WTC11 (cell line): ENCODE data around the gene CCBE1. TPM values are rescaled to one million over a fixed set of nuclear protein-coding genes. Genes with fewer than 3 reads are reported as not detected.

Experiments
- ATAC-seq: fragments of 200-7000 bp; cut with Tn5 transposase; 2 replicates; pipeline ENCODE4 v1.10.0; 2021; ENCODE audit warnings: mild to moderate bottlenecking, moderate library complexity
- CTCF ChIA-PET: fragments of 300-600 bp; sonication (Branson Sonifier 250); formaldehyde crosslinking; loops from one replicate; lab custom pipeline; 2021; ENCODE audit warnings: antibody characterized with exemption; lab: Charles Lee
- POLR2A ChIA-PET: fragments of 350-600 bp; sonication (Branson Sonifier 250); formaldehyde crosslinking; loops from one replicate; lab custom pipeline; 2021; ENCODE audit warnings: antibody characterized with exemption; lab: Charles Lee
- DNase-seq: peaks from one replicate; pipeline ENCODE4 v3.0.0; 2021; ENCODE audit warnings: low spot score
- H3K27ac Mint-ChIP-seq: 2 replicates; pipeline ENCODE4 v1.8.0; 2021; ENCODE audit warnings: mixed read lengths
- H3K27me3 Mint-ChIP-seq: 2 replicates; pipeline ENCODE4 v1.8.0; 2021; ENCODE audit warnings: low read depth, mild to moderate bottlenecking, moderate library complexity, mixed read lengths
- H3K36me3 Mint-ChIP-seq: 2 replicates; pipeline ENCODE4 v1.8.0; 2021; ENCODE audit warnings: mixed read lengths
- H3K4me1 Mint-ChIP-seq: 2 replicates; pipeline ENCODE4 v1.8.0; 2022; ENCODE audit warnings: mixed read lengths
- H3K4me3 Mint-ChIP-seq: 2 replicates; pipeline ENCODE4 v1.8.0; 2021; ENCODE audit warnings: mild to moderate bottlenecking, moderate library complexity, mixed read lengths
- H3K9me3 Mint-ChIP-seq: 2 replicates; pipeline ENCODE4 v1.8.0; 2021; ENCODE audit warnings: mixed read lengths
- ARID4B ChIP-seq: sonication (generic); formaldehyde crosslinking; IDR thresholded peaks from 2 replicates; pipeline ENCODE4 v1.8.0; 2023; ENCODE audit warnings: missing genetic modification reagents, mild to moderate bottlenecking, borderline replicate concordance
- CBFB ChIP-seq: sonication (generic); formaldehyde crosslinking; IDR thresholded peaks from 2 replicates; pipeline ENCODE4 v1.8.1; 2022; ENCODE audit warnings: mild to moderate bottlenecking, low read depth, missing genetic modification reagents
- FOXJ3 ChIP-seq: sonication (generic); formaldehyde crosslinking; IDR thresholded peaks from 2 replicates; pipeline ENCODE4 v1.9.0; 2021; ENCODE audit warnings: missing genetic modification reagents, mild to moderate bottlenecking, borderline replicate concordance
- FOXP4 ChIP-seq: sonication (generic); formaldehyde crosslinking; IDR thresholded peaks from 2 replicates; pipeline ENCODE4 v1.8.0; 2022; ENCODE audit warnings: mild to moderate bottlenecking, missing genetic modification reagents
- GABPB1 ChIP-seq: sonication (generic); formaldehyde crosslinking; IDR thresholded peaks from 2 replicates; pipeline ENCODE4 v1.8.1; 2023; ENCODE audit warnings: mild to moderate bottlenecking, missing genetic modification reagents
- GRHL2 ChIP-seq: fragments of 250-450 bp; sonication (Bioruptor Pico); IDR thresholded peaks from 2 replicates; pipeline ENCODE4 v1.8.0; 2022; ENCODE audit warnings: mild to moderate bottlenecking, moderate library complexity; ENCODE audit not compliant: insufficient replicate concordance, severe bottlenecking
- GTF2I ChIP-seq: fragments of 250-450 bp; sonication (Bioruptor Pico); conservative IDR thresholded peaks from 2 replicates; pipeline ENCODE4 v1.4.0; 2021; ENCODE audit warnings: mild to moderate bottlenecking
- NFATC4 ChIP-seq: fragments of 250-450 bp; sonication (Bioruptor Pico); IDR thresholded peaks from 2 replicates; pipeline ENCODE4 v1.9.0; 2021; ENCODE audit warnings: mild to moderate bottlenecking
- NR2C2 ChIP-seq: sonication (generic); formaldehyde crosslinking; IDR thresholded peaks from 2 replicates; pipeline ENCODE4 v1.8.0; 2022; ENCODE audit warnings: mild to moderate bottlenecking, missing genetic modification reagents
- PREB ChIP-seq: sonication (generic); formaldehyde crosslinking; IDR thresholded peaks from 2 replicates; pipeline ENCODE4 v1.8.1; 2022; ENCODE audit warnings: mild to moderate bottlenecking, missing genetic modification reagents, moderate library complexity, borderline replicate concordance
- SP1 ChIP-seq: sonication (generic); formaldehyde crosslinking; conservative IDR thresholded peaks from 2 replicates; pipeline ENCODE4 v1.8.1; 2022; ENCODE audit warnings: missing genetic modification reagents
- TP53 ChIP-seq: sonication (generic); formaldehyde crosslinking; IDR thresholded peaks from 2 replicates; pipeline ENCODE4 v1.8.1; 2023; ENCODE audit warnings: mild to moderate bottlenecking, missing genetic modification reagents
- USF2 ChIP-seq: sonication (generic); formaldehyde crosslinking; IDR thresholded peaks from 2 replicates; pipeline ENCODE4 v1.8.1; 2023; ENCODE audit warnings: mild to moderate bottlenecking, missing genetic modification reagents, moderate library complexity
- ZBTB43 ChIP-seq: sonication (generic); formaldehyde crosslinking; IDR thresholded peaks from 2 replicates; pipeline ENCODE4 v1.8.1; 2023; ENCODE audit warnings: mild to moderate bottlenecking, missing genetic modification reagents
- ZNF263 ChIP-seq: sonication (generic); formaldehyde crosslinking; IDR thresholded peaks from 2 replicates; pipeline ENCODE4 v1.8.1; 2022; ENCODE audit warnings: low read depth, mild to moderate bottlenecking, moderate library complexity, missing genetic modification reagents
- ZNF317 ChIP-seq: sonication (generic); formaldehyde crosslinking; IDR thresholded peaks from 2 replicates; pipeline ENCODE4 v1.8.1; 2023; ENCODE audit warnings: low read depth, mild to moderate bottlenecking, moderate library complexity, missing genetic modification reagents, borderline replicate concordance
- ZNF423 ChIP-seq: fragments of 250-450 bp; sonication (Bioruptor Pico); IDR thresholded peaks from 2 replicates; pipeline ENCODE4 v2.1.2; 2022; ENCODE audit warnings: mild to moderate bottlenecking, moderate library complexity
- ZNF425 ChIP-seq: fragments of 250-450 bp; sonication (Bioruptor Pico); conservative IDR thresholded peaks from 2 replicates; pipeline ENCODE4 v1.9.0; 2021; ENCODE audit warnings: mild to moderate bottlenecking
- total RNA-seq: library from RNA; stranded (reverse); gene quantifications from 3 replicates; pipeline ENCODE4 v1.2.3, GENCODE V29; 2021

The CCBE1 gene
- total RNA-seq, 1 experiment from 2014 or later: 9.7 TPM

- Mint-ChIP-seq H3K4me1 (no peaks in the 10 kb centered on the region; the same call in 1 of the 2 replicates), H3K4me3 (no peak overlapping the region), H3K36me3 (no peaks in the 10 kb centered on the region), H3K9me3 (no peaks in the 10 kb centered on the region), H3K27me3 (no peaks in the 10 kb centered on the region; the same call in 1 of the 2 replicates), H3K27ac (no peak overlapping the region)
- TF ChIP-seq GTF2I (no peak), GRHL2 (CRISPR knock-in tag) (no peak), ZNF317 (CRISPR knock-in tag) (no peak), ZNF263 (no peak), SP1 (CRISPR knock-in tag) (no peak), PREB (CRISPR knock-in tag) (no peak), TP53 (no peak), ZNF423 (no peak)
- ChIA-PET CTCF (interaction anchor here (1.0 to 1.4 kb wide), 3 partner anchors 31 to 205 kb away, joined by 3 read pairs; partner anchors contain the start of gene CCBE1), POLR2A (no interaction called here)
- no peak for DNase-seq
- ATAC-seq: no peak
Observed at GRCh38 chr18:59665057-59666006, 31.9 kb downstream of the CCBE1 start.

- Mint-ChIP-seq H3K36me3 (no peaks in the 10 kb centered on the region), H3K4me1 (peaks cover 5% of the 10 kb centered on the region), H3K27ac (no peak overlapping the region), H3K9me3 (no peaks in the 10 kb centered on the region), H3K4me3 (no peak overlapping the region), H3K27me3 (no peaks in the 10 kb centered on the region; the same call in 1 of the 2 replicates)
- ChIA-PET CTCF (interaction anchor here (1.0 to 1.2 kb wide), 2 partner anchors 159 to 204 kb away, joined by 3 read pairs; no protein-coding TSS in a partner anchor), POLR2A (no interaction called here)
- DNase-seq: no peak
- ATAC-seq: no peak
- TF ChIP-seq FOXP4 (CRISPR knock-in tag): no peak
- no peak for TF ChIP-seq GABPB1 (CRISPR knock-in tag)
- TF ChIP-seq ZNF425: no peak
- no peak for TF ChIP-seq GTF2I
- TF ChIP-seq ZNF263: no peak
- TF ChIP-seq NFATC4 (CRISPR knock-in tag): no peak
- no peak for TF ChIP-seq CBFB (CRISPR knock-in tag)
- TF ChIP-seq NR2C2 (CRISPR knock-in tag): no peak
- TF ChIP-seq USF2 (CRISPR knock-in tag): no peak
- no peak for TF ChIP-seq ZNF423
Observed at GRCh38 chr18:59664329-59664728, 32.9 kb downstream of the CCBE1 start.

GRCh38 chr18:59663096-59663495 lies 34.1 kb downstream of the CCBE1 start:
- no peak overlapping the region for H3K27ac Mint-ChIP-seq
- no peaks in the 10 kb centered on the region; the same call in 1 of the 2 replicates for H3K27me3 Mint-ChIP-seq
- ATAC-seq (no peak), DNase-seq (no peak)
- H3K9me3 Mint-ChIP-seq: no peaks in the 10 kb centered on the region
- ChIA-PET POLR2A (no interaction called here), CTCF (no interaction called here)
- no peak overlapping the region for H3K4me3 Mint-ChIP-seq
- no peaks in the 10 kb centered on the region for H3K36me3 Mint-ChIP-seq
- H3K4me1 Mint-ChIP-seq: peaks cover 6% of the 10 kb centered on the region
- TF ChIP-seq ARID4B (CRISPR knock-in tag): no peak
- TF ChIP-seq FOXJ3 (CRISPR knock-in tag): no peak
- TF ChIP-seq ZBTB43 (CRISPR knock-in tag): no peak
- TF ChIP-seq SP1 (CRISPR knock-in tag): no peak
